Vagina (tissue), 2 donors: Measurements from ENCODE around the gene TEAD1. TPM values are rescaled to one million over a fixed set of nuclear protein-coding genes. Genes with fewer than 3 reads are reported as not detected.

Source experiments
- DNase-seq, 2 donors: peaks; one replicate each; pipeline ENCODE4 v3.0.0-alpha.2; 2017; ENCODE audit errors: extremely low spot score in 2 of 2
- H3K27ac ChIP-seq: fragments of 200-600 bp; sonication (generic); one replicate; pipeline ENCODE4 v1.5.1; 2019
- H3K27me3 ChIP-seq: fragments of 200-600 bp; sonication (generic); one replicate; pipeline ENCODE4 v1.5.1; 2019
- H3K36me3 ChIP-seq, 2 donors: fragments of 200-600 bp; sonication (generic); one replicate each; pipeline ENCODE4 v1.5.1; 2017 to 2019
- H3K4me1 ChIP-seq: fragments of 200-600 bp; sonication (generic); one replicate; pipeline ENCODE4 v1.5.1; 2019
- H3K4me3 ChIP-seq, 2 donors: fragments of 200-600 bp; sonication (generic); 1 replicate in 1 of 2; 2 replicates in 1 of 2; pipeline ENCODE4 v1.5.1; 2016 to 2019
- H3K9me3 ChIP-seq: fragments of 200-600 bp; sonication (generic); one replicate; pipeline ENCODE4 v1.5.1; 2019
- CTCF ChIP-seq, 3 experiments: fragments of 450-650 bp in 2 of 3; fragments of 200-600 bp in 1 of 3; sonication (generic) in 1 of 3; IDR thresholded peaks; one replicate each; pipeline ENCODE4 v1.5.1; 2017 to 2019; ENCODE audit warnings: antibody characterized with exemption in 3 of 3, mild to moderate bottlenecking in 2 of 3, moderate library complexity in 2 of 3
- POLR2A ChIP-seq, 2 donors: fragments of 450-650 bp; IDR thresholded peaks; one replicate each; pipeline ENCODE4 v1.6.1; 2017; ENCODE audit warnings: antibody characterized with exemption in 2 of 2, mild to moderate bottlenecking in 2 of 2, moderate library complexity in 2 of 2
- POLR2AphosphoS5 ChIP-seq, 2 donors: sonication (generic); formaldehyde crosslinking; IDR thresholded peaks; one replicate each; pipeline ENCODE4 v1.9.0; 2017; ENCODE audit warnings: antibody characterized with exemption in 2 of 2, mild to moderate bottlenecking in 2 of 2, low read depth in 1 of 2; ENCODE audit not compliant: insufficient read depth in 1 of 2
- intact Hi-C: fragments of 100-400 bp; cut with DNase I; formaldehyde crosslinking; loops from one replicate; pipeline ENCODE4 v1.15.1; 2023
- total RNA-seq: library from RNA; depleted of rRNA; stranded (reverse); fragments of >200 nt; gene quantifications from one replicate; pipeline ENCODE4 v1.2.3, GENCODE V29; 2016

The TEAD1 gene
- total RNA-seq, 1 donor from 2014 or later: 50.3 TPM

- DNase-seq: no peak
- intact Hi-C loops: no loop called here
- Histone ChIP-seq H3K27ac (no peak overlapping the region), H3K4me3 (no peak overlapping the region), H3K4me1 (peaks cover 83% of the 10 kb centered on the region), H3K36me3 (no peaks in the 10 kb centered on the region), H3K9me3 (no peaks in the 10 kb centered on the region), H3K27me3 (no peaks in the 10 kb centered on the region)
- TF ChIP-seq POLR2AphosphoS5 (IDR thresholded peaks at IDR 0.05; ENCODE audit: insufficient read depth in 1 of 2, low read depth in 1 of 2): no peak
- TF ChIP-seq POLR2A (IDR thresholded peaks at IDR 0.05): no peak
- TF ChIP-seq CTCF (IDR thresholded peaks at IDR 0.05): no peak
Observed at GRCh38 chr11:12687740-12688139, 13.5 kb downstream of the TEAD1 start.

- H3K27me3 ChIP-seq: no peaks in the 10 kb centered on the region
- no peaks in the 10 kb centered on the region for H3K36me3 ChIP-seq
- no peak overlapping the region for H3K4me3 ChIP-seq
- H3K4me1 ChIP-seq: peaks cover 85% of the 10 kb centered on the region
- no peaks in the 10 kb centered on the region for H3K9me3 ChIP-seq
- TF ChIP-seq POLR2AphosphoS5 (IDR thresholded peaks at IDR 0.05; ENCODE audit: insufficient read depth in 1 of 2, low read depth in 1 of 2) (no peak), CTCF (IDR thresholded peaks at IDR 0.05) (no peak), POLR2A (IDR thresholded peaks at IDR 0.05) (no peak)
- intact Hi-C loops: no loop called here
- H3K27ac ChIP-seq: no peak overlapping the region
- peak in 1 of 2 donors; percentile 56 for DNase-seq
Observed at GRCh38 chr11:12689029-12689755, 15.0 kb downstream of the TEAD1 start.

GRCh38 chr11:12690663-12691062, 16.4 kb downstream of the TEAD1 start:
- TF ChIP-seq POLR2AphosphoS5 (IDR thresholded peaks at IDR 0.05; ENCODE audit: insufficient read depth in 1 of 2, low read depth in 1 of 2) (no peak), CTCF (IDR thresholded peaks at IDR 0.05) (no peak), POLR2A (IDR thresholded peaks at IDR 0.05) (no peak)
- Histone ChIP-seq H3K27me3 (no peaks in the 10 kb centered on the region), H3K27ac (no peak overlapping the region), H3K4me3 (no peak overlapping the region), H3K4me1 (peaks cover 87% of the 10 kb centered on the region), H3K36me3 (no peaks in the 10 kb centered on the region), H3K9me3 (no peaks in the 10 kb centered on the region)
- DNase-seq: no peak
- intact Hi-C loops: no loop called here

- Histone ChIP-seq H3K27ac (peak overlapping the region; percentile 90), H3K4me3 (no peak overlapping the region), H3K4me1 (peaks cover 87% of the 10 kb centered on the region), H3K36me3 (no peaks in the 10 kb centered on the region), H3K27me3 (no peaks in the 10 kb centered on the region), H3K9me3 (no peaks in the 10 kb centered on the region)
- no peak for TF ChIP-seq POLR2A (IDR thresholded peaks at IDR 0.05)
- TF ChIP-seq POLR2AphosphoS5 (IDR thresholded peaks at IDR 0.05; ENCODE audit: insufficient read depth in 1 of 2, low read depth in 1 of 2): no peak
- no peak for TF ChIP-seq CTCF (IDR thresholded peaks at IDR 0.05)
- intact Hi-C loops: no loop called here
- no peak for DNase-seq
Observed at GRCh38 chr11:12691473-12691872, 17.3 kb downstream of the TEAD1 start.
